B cell (primary cell): ENCODE measurements around the gene SLC2A5. TPM values are rescaled to one million over a fixed set of nuclear protein-coding genes. Genes with fewer than 3 reads are reported as not detected.

Experiments used
- ATAC-seq: fragments of 200-7000 bp; cut with Tn5 transposase; one replicate; pipeline ENCODE4 v1.10.0; 2021; ENCODE audit warnings: low read depth, mild to moderate bottlenecking, moderate number of reproducible peaks, moderate library complexity
- CTCF ChIA-PET: fragments of 350-600 bp; sonication (Branson Sonifier 250); formaldehyde crosslinking; loops from one replicate; lab custom pipeline; 2021; ENCODE audit warnings: antibody characterized with exemption, inconsistent platforms; lab: Charles Lee
- POLR2A ChIA-PET: fragments of 350-600 bp; sonication (Branson Sonifier 250); formaldehyde crosslinking; loops from one replicate; lab custom pipeline; 2021; ENCODE audit warnings: antibody characterized with exemption; lab: Charles Lee
- DNase-seq: peaks from one replicate; pipeline ENCODE4 v3.0.0; 2013
- H2AFZ ChIP-seq: 2 replicates; pipeline ENCODE4 v1.6.1; 2012; ENCODE audit warnings: mild to moderate bottlenecking, low read depth, low read length; ENCODE audit not compliant: insufficient read depth, poor library complexity, severe bottlenecking
- H3K27ac ChIP-seq, 2 donors: 1 replicate in 1 of 2; 2 replicates in 1 of 2; pipeline ENCODE4 v1.5.1; 2012 to 2013; ENCODE audit warnings: low read length in 2 of 2, mild to moderate bottlenecking in 2 of 2, moderate library complexity in 1 of 2
- H3K27me3 ChIP-seq, 4 experiments: fragments of 200-600 bp in 1 of 4; sonication (generic) in 1 of 4; replicated peaks in 1 of 4; 1 replicate in 2 of 4; 2 replicates in 2 of 4; pipeline versions ENCODE4 v1.6.1 to v1.7.0; 2013 to 2016; ENCODE audit warnings: low read length in 3 of 4, mild to moderate bottlenecking in 2 of 4, mixed read lengths in 1 of 4, moderate library complexity in 1 of 4; ENCODE audit not compliant: insufficient read depth in 4 of 4, control insufficient read depth in 3 of 4; ENCODE audit errors: control extremely low read depth in 1 of 4
- H3K36me3 ChIP-seq, 2 experiments: replicated peaks in 1 of 2; 1 replicate in 1 of 2; 2 replicates in 1 of 2; pipeline versions ENCODE4 v1.6.1 to v1.7.1; 2013; ENCODE audit warnings: low read length in 1 of 2; ENCODE audit not compliant: insufficient read depth in 2 of 2, control insufficient read depth in 1 of 2; ENCODE audit errors: control extremely low read depth in 1 of 2, extremely low read depth in 1 of 2
- H3K4me1 ChIP-seq, 2 donors: fragments of 200-600 bp in 1 of 2; sonication (generic) in 1 of 2; 1 replicate in 1 of 2; 2 replicates in 1 of 2; pipeline versions ENCODE4 v1.5.1 to v1.6.1; 2013 to 2017; ENCODE audit warnings: low read length in 2 of 2; ENCODE audit not compliant: control insufficient read depth in 2 of 2, insufficient read depth in 2 of 2
- H3K4me2 ChIP-seq: replicated peaks from 2 replicates; pipeline ENCODE3; 2012; ENCODE audit warnings: mild to moderate bottlenecking, low read depth, low read length; ENCODE audit not compliant: poor library complexity, severe bottlenecking
- H3K4me3 ChIP-seq, 5 experiments: fragments of 200-600 bp in 1 of 5; sonication (generic) in 1 of 5; 1 replicate in 3 of 5; 2 replicates in 2 of 5; pipeline versions ENCODE4 v1.5.1 to v1.7.0; 2011 to 2016; ENCODE audit warnings: low read length in 4 of 5, mild to moderate bottlenecking in 4 of 5, low read depth in 2 of 5, control low read depth in 1 of 5, moderate library complexity in 1 of 5; ENCODE audit not compliant: insufficient read depth in 1 of 5; ENCODE audit errors: control extremely low read depth in 1 of 5, extremely low read depth in 1 of 5
- H3K79me2 ChIP-seq: fragments of 200-600 bp; sonication (generic); one replicate; pipeline ENCODE4 v1.6.0; 2016; ENCODE audit warnings: low read length; ENCODE audit not compliant: control insufficient read depth, insufficient read depth
- H3K9ac ChIP-seq: fragments of 200-600 bp; sonication (generic); 2 replicates; pipeline ENCODE4 v1.6.1; 2017; ENCODE audit warnings: mild to moderate bottlenecking, low read length, moderate library complexity
- H3K9me3 ChIP-seq, 3 donors: one replicate each; pipeline versions ENCODE4 v1.6.1 to v1.7.1; 2013; ENCODE audit warnings: low read length in 2 of 3; ENCODE audit not compliant: control insufficient read depth in 2 of 3, insufficient read depth in 1 of 3; ENCODE audit errors: control extremely low read depth in 1 of 3
- H4K20me1 ChIP-seq: 2 replicates; pipeline ENCODE4 v1.6.0; 2012; ENCODE audit warnings: mild to moderate bottlenecking, low read length; ENCODE audit not compliant: insufficient read depth, control insufficient read depth, poor library complexity, severe bottlenecking
- H3K27ac Mint-ChIP-seq: one replicate; pipeline ENCODE4 v1.8.0; 2021; ENCODE audit warnings: mixed read lengths
- H3K27me3 Mint-ChIP-seq: one replicate; pipeline ENCODE4 v1.8.0; 2021; ENCODE audit warnings: mixed read lengths
- H3K4me1 Mint-ChIP-seq: one replicate; pipeline ENCODE4 v1.8.0; 2021; ENCODE audit warnings: mixed read lengths
- H3K4me3 Mint-ChIP-seq: one replicate; pipeline ENCODE4 v1.8.0; 2021; ENCODE audit warnings: mixed read lengths
- H3K9me3 Mint-ChIP-seq: one replicate; pipeline ENCODE4 v1.8.0; 2022; ENCODE audit warnings: mixed read lengths; ENCODE audit not compliant: insufficient read depth
- CTCF ChIP-seq: fragments of 200-600 bp; IDR thresholded peaks from one replicate; pipeline ENCODE4 v1.8.0; 2022; ENCODE audit warnings: antibody characterized with exemption, mild to moderate bottlenecking
- EZH2 ChIP-seq: IDR thresholded peaks from 2 replicates; pipeline ENCODE4 v1.6.1; 2012; ENCODE audit warnings: borderline replicate concordance, low read depth, mild to moderate bottlenecking, moderate library complexity, low read length; ENCODE audit not compliant: insufficient read depth, poor library complexity, severe bottlenecking
- WGBS: methylation state at CpG from one replicate; pipeline ENCODE4 v1.1.5; 2013; ENCODE audit warnings: missing lambda C conversion rate; ENCODE audit not compliant: insufficient coverage; 5-methylcytosine and 5-hydroxymethylcytosine counted together
- intact Hi-C: fragments of 100-400 bp; cut with micrococcal nuclease; formaldehyde crosslinking; loops from one replicate; pipeline ENCODE4 v1.10.0; 2022
- polyA plus RNA-seq: library from polyadenylated mRNA; depleted of rRNA; stranded (reverse); fragments of >200 nt; gene quantifications from 2 replicates; pipeline ENCODE4 v1.2.3, GENCODE V29; 2012
- total RNA-seq, 2 donors: library from RNA; stranded (reverse); fragments of 120-200 nt in 1 of 2; gene quantifications; 1 replicate in 1 of 2; 2 replicates in 1 of 2; pipeline versions ENCODE4 v1.2.3 to v1.2.4, GENCODE V29; 2013 to 2022

SLC2A5 gene
- total and polyA plus RNA-seq, 2 donors (not counting 1 experiment from before 2014, with no cell fraction given), result 16.7 to 29.5 TPM

GRCh38 chr1:9078752-9079500 is 9.5 kb upstream of the SLC2A5 start:
- intact Hi-C loops, result loop anchor here (5.0 kb wide), 2 partner anchors 72 to 657 kb away; no protein-coding TSS in a partner anchor
- Histone ChIP-seq H3K27me3 (peaks cover 0 to 6% (median 3%) of the 10 kb centered on the region in 4 experiments), H2AFZ (peak overlapping the region; percentile 36), H4K20me1 (no peaks in the 10 kb centered on the region), H3K79me2 (no peaks in the 10 kb centered on the region), H3K9ac (no peak overlapping the region), H3K36me3 (no peaks in the 10 kb centered on the region), H3K4me3 (peak overlapping the region in 1 of 5 experiments; percentile 8), H3K9me3 (peaks cover 0 to 10% (median 0%) of the 10 kb centered on the region in 3 donors), H3K27ac (no peak overlapping the region), H3K4me2 (peak overlapping the region; percentile 56), H3K4me1 (peaks cover 80 to 89% of the 10 kb centered on the region in 2 donors)
- Mint-ChIP-seq H3K4me3 (peak overlapping the region; percentile 66), H3K27ac (peak overlapping the region; percentile 46), H3K9me3 (no peaks in the 10 kb centered on the region), H3K4me1 (peaks cover 76% of the 10 kb centered on the region), H3K27me3 (peaks cover 14% of the 10 kb centered on the region)
- ChIA-PET CTCF (interaction anchor here (1.4 to 1.9 kb wide), 2 partner anchors 9 to 74 kb away, joined by 3 to 10 read pairs; no protein-coding TSS in a partner anchor), POLR2A (interaction anchor here (0.8 kb wide), 1 partner anchor 43 kb away, joined by 3 read pairs; no protein-coding TSS in a partner anchor)
- no peak for TF ChIP-seq EZH2
- TF ChIP-seq CTCF, result no peak
- no peak for DNase-seq
- 21% methylated on average over 14 of the region's 19 CpGs for WGBS
- no peak for ATAC-seq
